ENCODE measurements around the gene PCED1B. TPM values are rescaled to one million over a fixed set of nuclear protein-coding genes. Genes with fewer than 3 reads are reported as not detected.

The PCED1B gene
- total and polyA plus RNA-seq, 2 experiments from 2014 or later = 5.1 to 6.6 TPM

- TF ChIP-seq ZNF462 (CRISPR knock-in tag; IDR thresholded peaks at IDR 0.05) = no peak
Observed at GRCh38 chr12:47131011-47131410, 51.6 kb downstream of the PCED1B start (continued).

GRCh38 chr12:47134005-47134404, 54.6 kb downstream of the PCED1B start:
- DNase-seq (ENCODE audit: low spot score) = no peak
- H3K36me3 Mint-ChIP-seq (ENCODE audit: low read depth) = no peaks in the 10 kb centered on the region
- H3K9me2 ChIP-seq (ENCODE audit: insufficient read depth) = no peaks in the 10 kb centered on the region
- TF ChIP-seq EZH2phosphoT487 (IDR thresholded peaks at IDR 0.05; ENCODE audit: unreplicated experiment) (no peak), EZH2 (IDR thresholded peaks at IDR 0.05; ENCODE audit: low read depth, unreplicated experiment) (no peak), CREB1 (CRISPR knock-in tag; IDR thresholded peaks at IDR 0.05; ENCODE audit: low read depth) (no peak)
- H3K4me3 ChIP-seq = no peak overlapping the region
- H3K27me3 Mint-ChIP-seq (ENCODE audit: insufficient read depth, low read depth, poor library complexity) = no peaks in the 10 kb centered on the region
- no peaks in the 10 kb centered on the region for H3K27me3 ChIP-seq (ENCODE audit: insufficient read depth)
- H3K79me2 ChIP-seq (replicated peaks; ENCODE audit: insufficient read depth) = no peaks in the 10 kb centered on the region
- no peak overlapping the region for H3K27ac Mint-ChIP-seq
- no peak for ATAC-seq
- no peak overlapping the region for H2AFZ ChIP-seq
- H3K36me3 ChIP-seq (ENCODE audit: insufficient read depth) = no peaks in the 10 kb centered on the region
- H3K9me3 Mint-ChIP-seq = no peaks in the 10 kb centered on the region
- no peak overlapping the region for H3K4me3 Mint-ChIP-seq
- no peaks in the 10 kb centered on the region for H3F3A ChIP-seq (replicated peaks; ENCODE audit: low read depth)
- no peak overlapping the region for H3K4me2 ChIP-seq
- H4K20me1 ChIP-seq (replicated peaks; ENCODE audit: insufficient read depth) = no peaks in the 10 kb centered on the region
- H3K27ac ChIP-seq (ENCODE audit: low read depth) = no peak overlapping the region
- no peaks in the 10 kb centered on the region for H3K4me1 Mint-ChIP-seq
- H3K4me1 ChIP-seq (ENCODE audit: insufficient read depth) = no peaks in the 10 kb centered on the region; the same call in 1 of the 2 replicates

GRCh38 chr12:47135578-47135977, 56.2 kb downstream of the PCED1B start:
- H3K4me1 Mint-ChIP-seq = no peaks in the 10 kb centered on the region

More at GRCh38 chr12:47135578-47135977, 56.2 kb downstream of the PCED1B start:
- DNase-seq (ENCODE audit: low spot score) = no peak
- Histone ChIP-seq H3K4me2 (no peak overlapping the region), H2AFZ (no peak overlapping the region), H3K27me3 (ENCODE audit: insufficient read depth) (no peaks in the 10 kb centered on the region), H3K79me2 (replicated peaks; ENCODE audit: insufficient read depth) (no peaks in the 10 kb centered on the region), H3K36me3 (ENCODE audit: insufficient read depth) (no peaks in the 10 kb centered on the region), H4K20me1 (replicated peaks; ENCODE audit: insufficient read depth) (no peaks in the 10 kb centered on the region), H3K4me1 (ENCODE audit: insufficient read depth) (no peaks in the 10 kb centered on the region; the same call in 1 of the 2 replicates), H3K9me2 (ENCODE audit: insufficient read depth) (no peaks in the 10 kb centered on the region), H3K27ac (ENCODE audit: low read depth) (no peak overlapping the region), H3K4me3 (no peak overlapping the region), H3F3A (replicated peaks; ENCODE audit: low read depth) (no peaks in the 10 kb centered on the region)
- no peak overlapping the region for H3K4me3 Mint-ChIP-seq
- no peaks in the 10 kb centered on the region for H3K9me3 Mint-ChIP-seq
- ATAC-seq = no peak
- no peaks in the 10 kb centered on the region for H3K36me3 Mint-ChIP-seq (ENCODE audit: low read depth)
- TF ChIP-seq EZH2phosphoT487 (IDR thresholded peaks at IDR 0.05; ENCODE audit: unreplicated experiment) (no peak), JUNB (IDR thresholded peaks at IDR 0.05; ENCODE audit: unreplicated experiment) (no peak), ZNF331 (CRISPR knock-in tag; IDR thresholded peaks at IDR 0.05; ENCODE audit: low read depth) (no peak), REST (IDR thresholded peaks at IDR 0.05; ENCODE audit: unreplicated experiment) (no peak), POLR2AphosphoS5 (IDR thresholded peaks at IDR 0.05; ENCODE audit: low read depth) (no peak), STAT1 (IDR thresholded peaks at IDR 0.05; ENCODE audit: unreplicated experiment) (no peak)
- no peak overlapping the region for H3K27ac Mint-ChIP-seq
- H3K27me3 Mint-ChIP-seq (ENCODE audit: insufficient read depth, low read depth, poor library complexity) = no peaks in the 10 kb centered on the region

Data from GM23338 (cell line).